Neural progenitor cell (in vitro differentiated cells): ENCODE results near the gene GCA. TPM values are rescaled to one million over a fixed set of nuclear protein-coding genes. Genes with fewer than 3 reads are reported as not detected.

Source experiments
- DNase-seq: peaks from one replicate; pipeline ENCODE4 v3.0.0-alpha.2; 2016; ENCODE audit warnings: low spot score
- H2AFZ ChIP-seq: fragments of 200-600 bp; sonication (generic); replicated peaks from 2 replicates; pipeline ENCODE4 v1.6.1; 2016; ENCODE audit warnings: antibody characterized with exemption
- H3F3A ChIP-seq: fragments of 200-600 bp; sonication (generic); 2 replicates; pipeline ENCODE4 v1.6.1; 2016; ENCODE audit warnings: antibody characterized with exemption, low read depth
- H3K27ac ChIP-seq: fragments of 200-600 bp; sonication (generic); 2 replicates; pipeline ENCODE4 v1.5.1; 2016; ENCODE audit warnings: mild to moderate bottlenecking
- H3K27me3 ChIP-seq: fragments of 200-600 bp; sonication (generic); 2 replicates; pipeline ENCODE4 v1.6.1; 2016; ENCODE audit warnings: mild to moderate bottlenecking, moderate library complexity
- H3K36me3 ChIP-seq: fragments of 200-600 bp; sonication (generic); 2 replicates; pipeline ENCODE4 v1.5.1; 2016
- H3K4me1 ChIP-seq: fragments of 200-600 bp; sonication (generic); 2 replicates; pipeline ENCODE4 v1.6.1; 2016; ENCODE audit warnings: mixed run types
- H3K4me2 ChIP-seq: fragments of 200-600 bp; sonication (generic); 2 replicates; pipeline ENCODE4 v1.6.1; 2016
- H3K4me3 ChIP-seq: fragments of 200-600 bp; sonication (generic); 2 replicates; pipeline ENCODE4 v1.5.1; 2016
- H3K79me2 ChIP-seq: fragments of 200-600 bp; sonication (generic); 2 replicates; pipeline ENCODE4 v1.6.1; 2016; ENCODE audit warnings: low read depth
- H3K9ac ChIP-seq: fragments of 200-600 bp; sonication (generic); 2 replicates; pipeline ENCODE4 v1.6.1; 2016
- H3K9me3 ChIP-seq: fragments of 200-600 bp; sonication (generic); 2 replicates; pipeline ENCODE4 v1.5.1; 2016; ENCODE audit warnings: low read depth
- H4K20me1 ChIP-seq: fragments of 200-600 bp; sonication (generic); 2 replicates; pipeline ENCODE4 v1.6.1; 2016; ENCODE audit warnings: low read depth
- H3K27ac Mint-ChIP-seq: 3 replicates; pipeline ENCODE4 v1.8.0; 2021; ENCODE audit warnings: mixed read lengths
- H3K27me3 Mint-ChIP-seq: 2 replicates; pipeline ENCODE4 v1.8.0; 2022; ENCODE audit warnings: low read depth, mild to moderate bottlenecking, inconsistent platforms, moderate library complexity, mixed read lengths; ENCODE audit not compliant: insufficient read depth
- H3K36me3 Mint-ChIP-seq: 3 replicates; pipeline ENCODE4 v1.8.0; 2021; ENCODE audit warnings: mixed read lengths
- H3K4me1 Mint-ChIP-seq: 3 replicates; pipeline ENCODE4 v1.8.0; 2021; ENCODE audit warnings: mixed read lengths
- H3K4me3 Mint-ChIP-seq: 3 replicates; pipeline ENCODE4 v1.8.0; 2021; ENCODE audit warnings: mild to moderate bottlenecking, moderate library complexity, mixed read lengths
- H3K9me3 Mint-ChIP-seq: 3 replicates; pipeline ENCODE4 v1.8.0; 2020; ENCODE audit warnings: mixed read lengths
- CTCF ChIP-seq: fragments of 200-600 bp; sonication (generic); IDR thresholded peaks from 2 replicates; pipeline ENCODE4 v1.5.1; 2017; ENCODE audit warnings: antibody characterized with exemption, mild to moderate bottlenecking
- EZH2 ChIP-seq: fragments of 200-600 bp; sonication (generic); IDR thresholded peaks from 2 replicates; pipeline ENCODE4 v1.6.1; 2017; ENCODE audit warnings: antibody characterized with exemption, mild to moderate bottlenecking, moderate library complexity
- EZH2phosphoT487 ChIP-seq: fragments of 200-600 bp; sonication (generic); IDR thresholded peaks from 2 replicates; pipeline ENCODE4 v1.6.1; 2017; ENCODE audit warnings: antibody characterized with exemption
- total RNA-seq: library from RNA; depleted of rRNA; stranded (reverse); fragments of >200 nt; gene quantifications from 2 replicates; pipeline ENCODE4 v1.2.3, GENCODE V29; 2015; ENCODE audit warnings: low replicate concordance

Gene GCA
- total RNA-seq, 1 donor from 2014 or later, result 64.8 TPM

GRCh38 chr2:162327134-162327769, 16.7 kb upstream of the GCA start:
- TF ChIP-seq EZH2 (no peak), EZH2phosphoT487 (no peak), CTCF (peak; percentile 66)
- H3K4me1 Mint-ChIP-seq, result no peaks in the 10 kb centered on the region
- Histone ChIP-seq H3K79me2 (no peaks in the 10 kb centered on the region), H3F3A (no peaks in the 10 kb centered on the region), H3K9ac (no peak overlapping the region), H3K9me3 (no peaks in the 10 kb centered on the region), H3K27ac (no peak overlapping the region), H3K4me1 (no peaks in the 10 kb centered on the region), H3K36me3 (no peaks in the 10 kb centered on the region), H2AFZ (no peak overlapping the region), H3K4me3 (no peak overlapping the region), H3K4me2 (no peak overlapping the region), H3K27me3 (no peaks in the 10 kb centered on the region), H4K20me1 (no peaks in the 10 kb centered on the region)
- peak; percentile 13 for DNase-seq
- H3K36me3 Mint-ChIP-seq, result no peaks in the 10 kb centered on the region
- no peak overlapping the region for H3K27ac Mint-ChIP-seq
- peaks cover 4% of the 10 kb centered on the region for H3K27me3 Mint-ChIP-seq
- H3K4me3 Mint-ChIP-seq, result no peak overlapping the region
- H3K9me3 Mint-ChIP-seq, result no peaks in the 10 kb centered on the region

GRCh38 chr2:162327806-162328205, 16.1 kb upstream of the GCA start:
- H3K79me2 ChIP-seq, result no peaks in the 10 kb centered on the region
- DNase-seq, result no peak
- TF ChIP-seq EZH2phosphoT487 (no peak), CTCF (no peak), EZH2 (no peak)
- no peak overlapping the region for H3K4me2 ChIP-seq
- no peaks in the 10 kb centered on the region for H3K9me3 Mint-ChIP-seq
- H3K9ac ChIP-seq, result no peak overlapping the region
- no peaks in the 10 kb centered on the region for H3F3A ChIP-seq
- no peaks in the 10 kb centered on the region for H4K20me1 ChIP-seq
- no peaks in the 10 kb centered on the region for H3K9me3 ChIP-seq
- H3K4me3 ChIP-seq, result no peak overlapping the region
- no peaks in the 10 kb centered on the region for H3K36me3 Mint-ChIP-seq
- no peak overlapping the region for H2AFZ ChIP-seq
- H3K27me3 ChIP-seq, result no peaks in the 10 kb centered on the region
- no peaks in the 10 kb centered on the region for H3K4me1 ChIP-seq
- H3K36me3 ChIP-seq, result no peaks in the 10 kb centered on the region
- H3K27ac Mint-ChIP-seq, result no peak overlapping the region
- no peak overlapping the region for H3K27ac ChIP-seq
- no peaks in the 10 kb centered on the region for H3K4me1 Mint-ChIP-seq
- H3K27me3 Mint-ChIP-seq, result peaks cover 4% of the 10 kb centered on the region
- no peak overlapping the region for H3K4me3 Mint-ChIP-seq

- H3K4me3 ChIP-seq, result no peak overlapping the region
- Mint-ChIP-seq H3K4me3 (no peak overlapping the region), H3K27me3 (peaks cover 3% of the 10 kb centered on the region), H3K4me1 (no peaks in the 10 kb centered on the region), H3K27ac (no peak overlapping the region), H3K9me3 (no peaks in the 10 kb centered on the region), H3K36me3 (no peaks in the 10 kb centered on the region)
- no peak overlapping the region for H3K4me2 ChIP-seq
- H3K4me1 ChIP-seq, result no peaks in the 10 kb centered on the region
- H3K9me3 ChIP-seq, result no peaks in the 10 kb centered on the region
- H3K27me3 ChIP-seq, result no peaks in the 10 kb centered on the region
- no peak for DNase-seq
- no peaks in the 10 kb centered on the region for H3K36me3 ChIP-seq
- H3K9ac ChIP-seq, result no peak overlapping the region
- no peak overlapping the region for H2AFZ ChIP-seq
- H4K20me1 ChIP-seq, result no peaks in the 10 kb centered on the region
- no peaks in the 10 kb centered on the region for H3F3A ChIP-seq
- H3K79me2 ChIP-seq, result no peaks in the 10 kb centered on the region
- no peak overlapping the region for H3K27ac ChIP-seq
- TF ChIP-seq EZH2, result no peak
- TF ChIP-seq EZH2phosphoT487, result no peak
- TF ChIP-seq CTCF, result no peak
Measured at GRCh38 chr2:162328424-162329157, 15.3 kb upstream of the GCA start.
